Neural progenitor cell (in vitro differentiated cells): ENCODE results near the gene DDIAS. TPM values are rescaled to one million over a fixed set of nuclear protein-coding genes. Genes with fewer than 3 reads are reported as not detected.
"Not testable (repeated sequence)": the region's sequence is repeated elsewhere in the genome, so short reads cannot be mapped to it uniquely, and the experiment has no call there.

Experiments used
- DNase-seq: peaks from one replicate; pipeline ENCODE4 v3.0.0-alpha.2; 2016; ENCODE audit warnings: low spot score
- H2AFZ ChIP-seq: fragments of 200-600 bp; sonication (generic); replicated peaks from 2 replicates; pipeline ENCODE4 v1.6.1; 2016; ENCODE audit warnings: antibody characterized with exemption
- H3F3A ChIP-seq: fragments of 200-600 bp; sonication (generic); 2 replicates; pipeline ENCODE4 v1.6.1; 2016; ENCODE audit warnings: antibody characterized with exemption, low read depth
- H3K27ac ChIP-seq: fragments of 200-600 bp; sonication (generic); 2 replicates; pipeline ENCODE4 v1.5.1; 2016; ENCODE audit warnings: mild to moderate bottlenecking
- H3K27me3 ChIP-seq: fragments of 200-600 bp; sonication (generic); 2 replicates; pipeline ENCODE4 v1.6.1; 2016; ENCODE audit warnings: mild to moderate bottlenecking, moderate library complexity
- H3K36me3 ChIP-seq: fragments of 200-600 bp; sonication (generic); 2 replicates; pipeline ENCODE4 v1.5.1; 2016
- H3K4me1 ChIP-seq: fragments of 200-600 bp; sonication (generic); 2 replicates; pipeline ENCODE4 v1.6.1; 2016; ENCODE audit warnings: mixed run types
- H3K4me2 ChIP-seq: fragments of 200-600 bp; sonication (generic); 2 replicates; pipeline ENCODE4 v1.6.1; 2016
- H3K4me3 ChIP-seq: fragments of 200-600 bp; sonication (generic); 2 replicates; pipeline ENCODE4 v1.5.1; 2016
- H3K79me2 ChIP-seq: fragments of 200-600 bp; sonication (generic); 2 replicates; pipeline ENCODE4 v1.6.1; 2016; ENCODE audit warnings: low read depth
- H3K9ac ChIP-seq: fragments of 200-600 bp; sonication (generic); 2 replicates; pipeline ENCODE4 v1.6.1; 2016
- H3K9me3 ChIP-seq: fragments of 200-600 bp; sonication (generic); 2 replicates; pipeline ENCODE4 v1.5.1; 2016; ENCODE audit warnings: low read depth
- H4K20me1 ChIP-seq: fragments of 200-600 bp; sonication (generic); 2 replicates; pipeline ENCODE4 v1.6.1; 2016; ENCODE audit warnings: low read depth
- H3K27ac Mint-ChIP-seq: 3 replicates; pipeline ENCODE4 v1.8.0; 2021; ENCODE audit warnings: mixed read lengths
- H3K27me3 Mint-ChIP-seq: 2 replicates; pipeline ENCODE4 v1.8.0; 2022; ENCODE audit warnings: low read depth, mild to moderate bottlenecking, inconsistent platforms, moderate library complexity, mixed read lengths; ENCODE audit not compliant: insufficient read depth
- H3K36me3 Mint-ChIP-seq: 3 replicates; pipeline ENCODE4 v1.8.0; 2021; ENCODE audit warnings: mixed read lengths
- H3K4me1 Mint-ChIP-seq: 3 replicates; pipeline ENCODE4 v1.8.0; 2021; ENCODE audit warnings: mixed read lengths
- H3K4me3 Mint-ChIP-seq: 3 replicates; pipeline ENCODE4 v1.8.0; 2021; ENCODE audit warnings: mild to moderate bottlenecking, moderate library complexity, mixed read lengths
- H3K9me3 Mint-ChIP-seq: 3 replicates; pipeline ENCODE4 v1.8.0; 2020; ENCODE audit warnings: mixed read lengths
- EZH2 ChIP-seq: fragments of 200-600 bp; sonication (generic); IDR thresholded peaks from 2 replicates; pipeline ENCODE4 v1.6.1; 2017; ENCODE audit warnings: antibody characterized with exemption, mild to moderate bottlenecking, moderate library complexity
- EZH2phosphoT487 ChIP-seq: fragments of 200-600 bp; sonication (generic); IDR thresholded peaks from 2 replicates; pipeline ENCODE4 v1.6.1; 2017; ENCODE audit warnings: antibody characterized with exemption
- total RNA-seq: library from RNA; depleted of rRNA; stranded (reverse); fragments of >200 nt; gene quantifications from 2 replicates; pipeline ENCODE4 v1.2.3, GENCODE V29; 2015; ENCODE audit warnings: low replicate concordance
- TF ChIP-seq, protein P1 (sequence below): fragments of 200-600 bp; sonication (generic); IDR thresholded peaks from 2 replicates; pipeline ENCODE4 v1.5.1; 2017; ENCODE audit warnings: antibody characterized with exemption, mild to moderate bottlenecking

Gene DDIAS
- total RNA-seq, 1 donor from 2014 or later, result 47.7 TPM

GRCh38 chr11:82937554-82937953 is 36.0 kb downstream of the DDIAS start:
- no peaks in the 10 kb centered on the region for H3K27me3 ChIP-seq
- no peaks in the 10 kb centered on the region for H3K79me2 ChIP-seq
- H3K4me1 Mint-ChIP-seq, result no peaks in the 10 kb centered on the region
- H3K27me3 Mint-ChIP-seq, result no peaks in the 10 kb centered on the region
- no peaks in the 10 kb centered on the region for H3K36me3 ChIP-seq
- DNase-seq, result no peak
- no peaks in the 10 kb centered on the region for H3K4me1 ChIP-seq
- TF ChIP-seq EZH2 (no peak), EZH2phosphoT487 (no peak)
- TF ChIP-seq, protein P1, sequence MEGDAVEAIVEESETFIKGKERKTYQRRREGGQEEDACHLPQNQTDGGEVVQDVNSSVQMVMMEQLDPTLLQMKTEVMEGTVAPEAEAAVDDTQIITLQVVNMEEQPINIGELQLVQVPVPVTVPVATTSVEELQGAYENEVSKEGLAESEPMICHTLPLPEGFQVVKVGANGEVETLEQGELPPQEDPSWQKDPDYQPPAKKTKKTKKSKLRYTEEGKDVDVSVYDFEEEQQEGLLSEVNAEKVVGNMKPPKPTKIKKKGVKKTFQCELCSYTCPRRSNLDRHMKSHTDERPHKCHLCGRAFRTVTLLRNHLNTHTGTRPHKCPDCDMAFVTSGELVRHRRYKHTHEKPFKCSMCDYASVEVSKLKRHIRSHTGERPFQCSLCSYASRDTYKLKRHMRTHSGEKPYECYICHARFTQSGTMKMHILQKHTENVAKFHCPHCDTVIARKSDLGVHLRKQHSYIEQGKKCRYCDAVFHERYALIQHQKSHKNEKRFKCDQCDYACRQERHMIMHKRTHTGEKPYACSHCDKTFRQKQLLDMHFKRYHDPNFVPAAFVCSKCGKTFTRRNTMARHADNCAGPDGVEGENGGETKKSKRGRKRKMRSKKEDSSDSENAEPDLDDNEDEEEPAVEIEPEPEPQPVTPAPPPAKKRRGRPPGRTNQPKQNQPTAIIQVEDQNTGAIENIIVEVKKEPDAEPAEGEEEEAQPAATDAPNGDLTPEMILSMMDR, result no peak
- H3K27ac Mint-ChIP-seq, result no peak overlapping the region
- H3K9me3 ChIP-seq, result no peaks in the 10 kb centered on the region
- no peak overlapping the region for H3K4me3 Mint-ChIP-seq
- no peaks in the 10 kb centered on the region for H3K9me3 Mint-ChIP-seq
- H3K27ac ChIP-seq, result no peak overlapping the region
- no peaks in the 10 kb centered on the region for H3F3A ChIP-seq
- H3K36me3 Mint-ChIP-seq, result peaks cover 3% of the 10 kb centered on the region
- H3K4me3 ChIP-seq, result no peak overlapping the region
- H3K9ac ChIP-seq, result no peak overlapping the region
- no peaks in the 10 kb centered on the region for H4K20me1 ChIP-seq
- H2AFZ ChIP-seq, result no peak overlapping the region
- H3K4me2 ChIP-seq, result no peak overlapping the region

GRCh38 chr11:82939456-82939855 is 37.9 kb downstream of the DDIAS start:
- H3K4me3 ChIP-seq, result no peak overlapping the region
- no peaks in the 10 kb centered on the region for H3K79me2 ChIP-seq
- Mint-ChIP-seq H3K4me3 (no peak overlapping the region), H3K27me3 (no peaks in the 10 kb centered on the region), H3K27ac (no peak overlapping the region), H3K36me3 (peaks cover 3% of the 10 kb centered on the region), H3K9me3 (no peaks in the 10 kb centered on the region), H3K4me1 (no peaks in the 10 kb centered on the region)
- H3K4me1 ChIP-seq, result no peaks in the 10 kb centered on the region
- H3K27ac ChIP-seq, result no peak overlapping the region
- H3F3A ChIP-seq, result no peaks in the 10 kb centered on the region
- no peaks in the 10 kb centered on the region for H4K20me1 ChIP-seq
- TF ChIP-seq EZH2phosphoT487 (no peak), EZH2 (no peak)
- TF ChIP-seq, protein P1, result no peak
- no peak for DNase-seq
- H3K36me3 ChIP-seq, result no peaks in the 10 kb centered on the region
- H3K27me3 ChIP-seq, result no peaks in the 10 kb centered on the region
- H3K4me2 ChIP-seq, result no peak overlapping the region
- no peak overlapping the region for H2AFZ ChIP-seq
- no peaks in the 10 kb centered on the region for H3K9me3 ChIP-seq
- no peak overlapping the region for H3K9ac ChIP-seq

- H3K4me3 ChIP-seq, result no peak overlapping the region
- no peaks in the 10 kb centered on the region for H3K36me3 ChIP-seq
- TF ChIP-seq, protein P1, result no peak
- TF ChIP-seq EZH2phosphoT487, result no peak
- no peak for TF ChIP-seq EZH2
- DNase-seq, result no peak
- Mint-ChIP-seq H3K4me1 (no peaks in the 10 kb centered on the region), H3K27ac (no peak overlapping the region), H3K27me3 (no peaks in the 10 kb centered on the region), H3K9me3 (no peaks in the 10 kb centered on the region), H3K4me3 (no peak overlapping the region), H3K36me3 (no peaks in the 10 kb centered on the region)
- no peak overlapping the region for H2AFZ ChIP-seq
- H3F3A ChIP-seq, result no peaks in the 10 kb centered on the region
- H4K20me1 ChIP-seq, result no peaks in the 10 kb centered on the region
- H3K79me2 ChIP-seq, result no peaks in the 10 kb centered on the region
- H3K27me3 ChIP-seq, result no peaks in the 10 kb centered on the region
- H3K9ac ChIP-seq, result no peak overlapping the region
- H3K9me3 ChIP-seq, result no peaks in the 10 kb centered on the region
- no peaks in the 10 kb centered on the region for H3K4me1 ChIP-seq
- no peak overlapping the region for H3K4me2 ChIP-seq
- no peak overlapping the region for H3K27ac ChIP-seq
Measured at GRCh38 chr11:82942376-82942775, 40.8 kb downstream of the DDIAS start.

- not testable (repeated sequence) for H3K27ac ChIP-seq, H3K4me1 Mint-ChIP-seq, H3K27ac Mint-ChIP-seq, H3K27me3 Mint-ChIP-seq, H2AFZ ChIP-seq, H3K4me3 ChIP-seq, H3F3A ChIP-seq, H3K9me3 Mint-ChIP-seq, DNase-seq, H3K36me3 Mint-ChIP-seq, H3K79me2 ChIP-seq, H4K20me1 ChIP-seq, H3K4me3 Mint-ChIP-seq, H3K27me3 ChIP-seq, H3K4me1 ChIP-seq, H3K4me2 ChIP-seq, H3K36me3 ChIP-seq, H3K9me3 ChIP-seq, H3K9ac ChIP-seq
Measured at GRCh38 chr11:82943430-82943829, 41.9 kb downstream of the DDIAS start.
